ENCODE measurements around the gene BSPRY.
"Not testable (repeated sequence)": the region's sequence is repeated elsewhere in the genome, so short reads cannot be mapped to it uniquely, and the experiment has no call there.

The BSPRY gene

DNA sequence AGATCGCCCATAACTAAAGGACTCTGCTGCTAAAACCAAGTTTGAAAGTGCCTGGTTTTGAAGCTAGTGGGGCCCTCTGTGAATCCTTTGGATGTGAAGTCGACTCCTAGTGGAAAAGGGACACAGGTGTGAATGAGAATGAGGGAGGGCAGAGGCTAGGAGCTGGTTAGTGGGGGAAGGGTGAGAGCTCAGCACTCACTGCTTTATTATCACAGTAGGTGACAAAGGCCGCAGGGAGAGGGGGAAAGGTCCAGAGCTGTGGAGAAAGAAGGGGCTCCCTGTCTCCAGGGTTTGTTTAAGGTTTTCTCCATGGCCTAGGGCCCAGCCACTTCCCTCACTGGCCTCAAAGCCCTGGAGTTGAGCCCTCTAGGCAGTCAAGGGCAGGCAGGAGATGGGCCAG lies 23.9 kb downstream of the BSPRY start:
- no peak for DNase-seq

- DNase-seq, result no peak
Observed at GRCh38 chr9:113373676-113374392, 24.5 kb downstream of the BSPRY start.

GRCh38 chr9:113375057-113376023 lies 26.0 kb downstream of the BSPRY start:
- DNase-seq, result no peak

- peak; percentile 81 for DNase-seq
Observed at GRCh38 chr9:113376634-113377567, 27.6 kb downstream of the BSPRY start, which contains the start of gene HDHD3. Gene HDHD3 (minus strand): TSS chr9:113376986. CDS start chr9:113374354, 2,632 bp downstream.

DNA sequence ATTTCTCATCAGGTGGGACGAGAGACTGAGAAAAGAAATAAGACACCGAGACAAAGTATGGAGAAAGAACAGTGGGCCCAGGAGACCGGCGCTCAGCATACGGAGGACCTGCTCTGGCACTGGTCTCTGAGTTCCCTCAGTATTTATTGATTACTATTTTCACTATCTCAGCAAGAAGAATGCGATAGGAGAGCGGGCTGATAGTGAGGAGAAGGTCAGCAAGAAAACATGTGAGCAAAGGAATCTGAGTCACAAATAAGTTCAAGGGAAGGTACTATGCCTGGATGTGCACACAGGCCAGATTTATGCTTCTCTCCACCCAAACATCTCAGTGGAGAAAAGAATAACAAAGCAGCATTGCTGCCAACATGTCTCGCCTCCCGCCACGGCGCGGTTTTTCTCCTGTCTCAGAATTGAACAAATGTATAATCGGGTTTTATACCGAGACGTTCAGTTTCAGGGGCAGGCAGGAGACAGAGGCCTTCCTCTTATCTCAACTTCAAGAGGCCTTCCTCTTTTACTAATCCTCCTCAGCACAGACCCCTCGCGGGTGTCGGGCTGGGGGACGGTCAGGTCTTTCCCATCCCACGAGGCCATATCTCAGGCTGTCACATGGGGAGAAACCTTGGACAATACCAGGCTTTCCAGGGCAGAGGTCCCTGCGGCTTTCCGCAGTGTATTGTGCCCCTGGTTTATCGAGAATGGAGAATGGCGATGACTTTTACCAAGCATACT lies 29.9 kb downstream of the BSPRY start:
- not testable (repeated sequence) for DNase-seq

DNA sequence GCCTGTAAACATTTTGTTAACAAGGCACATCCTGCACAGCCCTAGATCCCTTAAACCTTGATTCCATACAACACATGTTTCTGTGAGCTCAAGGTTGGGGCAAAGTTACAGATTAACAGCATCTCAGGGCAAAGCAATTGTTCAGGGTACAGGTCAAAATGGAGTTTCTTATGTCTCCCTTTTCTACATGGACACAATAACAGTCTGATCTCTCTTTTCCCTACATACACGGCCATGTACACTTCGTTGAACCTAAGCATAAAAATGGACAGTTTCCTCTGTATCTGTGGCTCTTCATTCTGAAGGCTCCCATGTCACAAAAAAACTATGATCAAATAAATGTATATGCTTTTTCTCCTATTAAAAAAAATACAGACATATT lies 30.5 kb downstream of the BSPRY start:
- DNase-seq, result not testable (repeated sequence)

DNA sequence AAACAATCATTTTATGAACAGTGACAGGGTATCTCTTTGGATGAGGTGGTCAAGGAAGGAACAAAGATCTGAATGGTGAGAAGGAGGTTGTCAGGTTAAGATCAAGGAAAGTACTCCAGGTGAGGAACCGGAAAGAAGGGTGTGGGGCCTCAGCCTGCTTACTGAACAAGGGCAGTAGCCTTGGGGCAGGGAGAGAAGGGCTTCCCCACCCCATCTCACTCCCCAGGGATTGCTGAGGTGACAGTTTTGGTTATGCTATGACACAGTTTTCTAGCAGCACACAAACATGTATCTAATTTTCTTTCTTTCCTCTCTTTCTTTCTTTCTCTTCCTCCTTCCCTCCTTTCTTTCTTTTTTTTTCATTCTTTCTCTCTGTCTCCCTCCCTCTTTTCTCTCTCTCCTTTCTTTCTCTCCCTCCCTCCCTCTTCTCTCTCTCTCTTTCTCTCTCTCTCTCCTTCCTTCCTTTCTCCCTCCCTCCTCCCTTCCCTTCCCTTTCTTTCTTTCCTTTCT lies 31.6 kb downstream of the BSPRY start:
- no peak for DNase-seq

DNA sequence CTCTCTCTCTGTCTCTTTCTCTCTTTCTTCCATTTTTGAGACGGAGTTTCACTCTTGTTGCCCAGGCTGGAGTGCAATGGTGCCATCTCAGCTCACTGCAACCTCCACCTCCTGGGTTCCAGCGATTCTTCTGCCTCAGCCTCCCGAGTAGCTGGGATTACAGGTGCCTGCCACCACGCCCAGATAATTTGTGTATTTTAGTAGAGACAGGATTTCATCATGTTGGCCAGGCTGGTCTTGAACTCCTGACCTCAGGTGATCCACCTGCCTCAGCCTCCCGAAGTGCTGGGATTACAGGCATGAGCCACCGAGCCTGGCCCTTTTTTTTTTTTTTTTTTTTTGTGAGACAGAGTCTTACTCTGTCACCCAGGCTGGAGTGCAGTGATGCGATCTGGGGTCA lies 32.1 kb downstream of the BSPRY start:
- not testable (repeated sequence) for DNase-seq

DNA sequence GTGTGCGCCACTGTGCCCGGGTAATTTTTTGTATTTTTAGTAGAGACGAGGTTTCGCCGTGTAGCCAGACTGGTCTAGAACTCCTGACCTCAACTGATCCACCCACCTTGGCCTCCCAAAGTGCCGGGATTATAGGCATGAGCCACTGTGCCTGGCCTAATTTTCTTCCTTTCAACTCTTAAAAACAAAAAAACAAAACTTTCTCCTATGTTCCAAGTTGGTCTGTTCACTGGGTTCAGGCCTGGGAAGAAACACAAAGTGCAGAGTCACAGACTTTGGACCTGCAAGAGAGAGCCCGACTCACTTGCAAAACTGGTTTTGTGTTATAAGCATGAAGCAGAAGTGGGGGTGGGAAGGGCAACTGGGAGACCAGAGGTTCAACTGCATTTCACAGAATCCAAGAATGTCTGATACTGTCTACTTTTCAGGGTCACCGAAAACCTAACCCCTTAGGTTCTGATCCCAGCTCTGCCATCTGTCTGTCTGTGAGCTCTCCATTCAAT lies 32.6 kb downstream of the BSPRY start:
- DNase-seq, result no peak

GRCh38 chr9:113386571-113387393 lies 37.4 kb downstream of the BSPRY start:
- no peak for DNase-seq

DNA sequence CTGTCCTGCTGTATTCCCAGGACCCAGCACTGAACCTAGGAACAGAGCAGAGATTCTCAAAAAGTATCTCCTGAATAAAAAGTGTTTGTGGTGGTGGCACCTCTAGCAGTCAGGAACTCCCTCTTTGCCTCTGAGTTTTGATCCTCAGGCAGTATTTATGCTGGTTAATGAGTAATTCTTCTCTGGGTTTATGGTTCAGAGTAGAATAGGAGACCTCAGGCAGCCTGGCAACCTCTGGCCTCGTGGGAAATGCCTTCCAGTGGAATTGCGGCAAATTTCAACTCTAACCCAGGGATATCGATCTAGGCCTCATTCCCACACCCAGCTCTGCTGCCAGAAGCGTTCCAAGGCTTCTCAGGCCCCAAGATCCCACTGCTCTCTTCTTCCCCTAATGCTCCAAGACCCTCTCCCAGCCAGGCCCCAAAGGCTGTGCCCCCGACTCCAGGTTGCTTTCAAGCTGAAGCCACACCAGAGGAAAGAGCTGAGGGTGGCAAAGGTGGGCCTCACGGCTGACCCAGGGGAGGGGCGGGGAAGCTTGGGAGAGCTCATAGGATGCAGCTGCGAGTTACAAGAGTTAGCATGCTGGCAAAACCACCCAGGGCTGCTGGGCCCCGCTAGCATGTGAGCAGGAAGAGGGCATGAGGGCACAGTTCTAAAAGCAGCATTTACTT lies 38.4 kb downstream of the BSPRY start:
- DNase-seq, result no peak

DNA sequence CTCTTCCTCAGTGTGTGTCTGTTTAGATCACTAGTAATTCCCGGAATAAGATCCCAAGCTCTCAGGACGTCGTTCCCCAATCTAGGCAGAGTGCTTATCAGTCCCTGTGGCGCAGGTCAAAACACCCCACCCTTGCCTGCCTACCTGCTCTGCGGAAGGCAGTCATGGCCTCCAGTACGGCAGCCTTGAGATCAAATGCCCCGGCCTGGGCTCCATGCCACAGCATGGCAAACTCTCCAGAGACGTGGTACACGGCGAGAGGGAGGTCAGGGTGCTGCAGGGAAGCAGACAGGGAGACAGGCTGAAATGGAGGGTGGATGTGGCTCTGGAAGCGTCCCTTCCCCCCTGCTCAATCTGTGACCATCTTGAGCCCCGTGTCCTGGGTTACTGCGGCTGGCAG lies 39.5 kb downstream of the BSPRY start:
- no peak for DNase-seq

- no peak for DNase-seq
Observed at GRCh38 chr9:113389451-113389850, 40.1 kb downstream of the BSPRY start.

DNA sequence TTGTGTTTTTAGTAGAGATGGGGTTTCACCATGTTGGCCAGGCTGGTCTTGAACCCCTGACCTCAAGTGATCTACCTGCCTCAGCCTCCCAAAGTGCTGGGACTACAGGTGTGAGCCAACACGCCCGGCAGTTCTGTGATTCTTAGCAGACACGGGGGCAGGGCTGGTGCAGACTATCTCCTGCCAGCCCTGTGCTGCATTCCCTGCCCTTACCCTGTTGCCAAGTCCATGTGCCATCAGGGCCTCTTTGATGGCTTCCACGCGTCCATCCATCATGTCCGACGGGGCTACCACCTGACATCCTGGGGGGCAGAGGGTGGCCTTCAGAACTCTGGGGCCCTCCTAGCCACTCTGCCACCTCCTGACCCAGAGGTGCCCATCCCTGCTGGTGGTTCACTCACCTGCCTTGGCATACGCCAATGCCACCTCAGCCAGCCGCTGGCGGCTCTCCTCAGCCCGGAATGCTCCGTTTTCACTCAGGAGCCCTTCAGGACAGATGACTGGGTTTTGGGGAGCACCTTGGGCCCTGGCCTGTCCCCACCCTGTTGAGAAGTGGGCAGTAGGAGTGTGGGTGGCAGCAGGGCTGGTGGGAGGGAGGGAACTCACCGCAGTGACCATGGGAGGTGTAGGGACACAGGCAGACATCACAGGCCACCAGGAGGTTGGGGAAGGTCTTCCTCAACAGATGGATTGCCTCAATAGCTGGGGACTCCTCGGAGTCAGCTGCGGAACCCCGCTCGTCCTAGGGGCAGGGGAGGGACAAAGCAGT lies 41.0 kb downstream of the BSPRY start:
- DNase-seq, result no peak

GRCh38 chr9:113391917-113392316 lies 42.6 kb downstream of the BSPRY start:
- DNase-seq, result no peak

DNA sequence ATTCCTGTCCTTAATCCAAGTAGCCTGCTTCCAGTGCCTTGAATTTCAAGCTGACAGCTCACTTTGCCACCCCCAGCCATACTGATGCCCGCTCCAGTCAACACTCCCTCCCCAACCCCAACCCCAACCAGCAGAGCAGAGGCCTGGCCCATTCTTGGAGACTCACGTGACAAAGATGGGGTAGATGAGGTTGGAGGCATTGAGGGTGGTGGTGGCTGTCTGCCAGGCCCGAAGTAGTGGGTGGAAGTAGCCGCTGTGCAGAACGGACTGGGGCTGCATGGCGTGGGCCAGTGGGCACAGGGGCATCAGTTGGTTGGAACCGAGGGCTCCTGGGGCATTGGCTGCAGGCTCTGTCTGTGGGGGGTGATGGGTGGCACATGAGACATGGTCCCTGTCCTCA lies 43.9 kb downstream of the BSPRY start:
- DNase-seq, result no peak

DNA sequence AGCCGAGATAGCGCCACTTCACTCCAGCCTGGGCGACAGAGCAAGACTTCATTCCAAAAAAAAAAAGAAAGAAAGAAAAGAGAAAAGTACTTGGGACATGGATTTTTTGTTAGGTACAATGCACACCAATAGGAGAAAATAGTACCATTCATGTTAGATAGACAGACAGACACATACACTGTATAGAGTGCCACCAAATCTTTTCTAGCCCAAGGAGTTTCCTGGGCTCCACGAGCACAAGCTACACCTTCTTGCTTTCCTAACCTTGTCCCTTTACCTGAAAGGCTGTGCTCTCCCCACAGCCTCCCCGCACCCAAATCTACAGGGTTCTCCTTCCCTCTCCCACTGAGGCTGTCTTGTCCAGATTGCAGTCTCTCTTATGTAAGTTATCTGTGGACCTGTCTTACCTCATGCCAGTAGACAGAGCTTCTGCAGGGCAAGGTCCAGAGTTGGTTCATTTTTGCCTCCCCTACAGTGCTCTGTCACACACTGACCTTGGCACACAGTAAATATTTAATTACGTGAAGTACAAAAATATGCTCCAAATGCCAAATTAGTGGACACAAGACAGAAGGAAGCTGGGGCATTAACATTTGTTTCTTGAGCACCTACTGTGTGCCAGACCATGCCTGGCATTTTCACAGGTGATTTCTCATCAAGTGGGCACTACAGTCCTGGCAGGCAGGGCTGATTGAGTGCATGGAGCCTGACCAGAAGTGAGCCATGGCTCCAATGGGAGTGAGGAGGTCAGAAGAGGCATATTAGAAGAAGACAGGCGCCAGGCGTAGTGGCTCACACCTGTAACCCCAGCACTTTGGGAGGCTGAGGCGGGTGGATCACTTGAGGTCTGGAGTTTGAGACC lies 45.9 kb downstream of the BSPRY start:
- DNase-seq, result no peak

DNA sequence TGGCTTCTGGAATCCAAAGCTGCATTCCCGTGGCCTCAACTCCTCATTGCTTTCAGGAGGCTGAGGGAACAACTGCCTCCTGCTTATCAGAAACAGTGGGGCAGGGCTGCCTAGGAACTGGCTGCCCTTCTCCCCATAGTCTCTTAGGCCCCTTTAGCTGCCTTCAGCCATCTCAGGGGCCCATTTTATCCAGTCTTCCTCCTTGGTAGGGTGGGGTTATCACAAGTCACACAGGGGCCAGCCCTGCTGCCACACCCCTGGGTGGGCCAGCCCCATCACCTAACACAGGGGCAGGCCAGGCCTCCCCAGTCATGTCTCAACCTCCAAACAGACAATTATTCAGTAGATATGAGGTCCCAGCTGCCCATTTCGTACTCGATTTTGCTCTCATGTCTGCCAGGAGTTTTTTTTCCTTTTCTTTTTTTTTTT lies 47.9 kb downstream of the BSPRY start:
- DNase-seq, result no peak

All from activated CD8-positive, alpha-beta memory T cell treated with anti-CD3 and anti-CD28 coated beads, Interleukin-2, amount 50 U/mL, for 4 hours (primary cell).